ENCODE results near the gene CHP2.

DNA sequence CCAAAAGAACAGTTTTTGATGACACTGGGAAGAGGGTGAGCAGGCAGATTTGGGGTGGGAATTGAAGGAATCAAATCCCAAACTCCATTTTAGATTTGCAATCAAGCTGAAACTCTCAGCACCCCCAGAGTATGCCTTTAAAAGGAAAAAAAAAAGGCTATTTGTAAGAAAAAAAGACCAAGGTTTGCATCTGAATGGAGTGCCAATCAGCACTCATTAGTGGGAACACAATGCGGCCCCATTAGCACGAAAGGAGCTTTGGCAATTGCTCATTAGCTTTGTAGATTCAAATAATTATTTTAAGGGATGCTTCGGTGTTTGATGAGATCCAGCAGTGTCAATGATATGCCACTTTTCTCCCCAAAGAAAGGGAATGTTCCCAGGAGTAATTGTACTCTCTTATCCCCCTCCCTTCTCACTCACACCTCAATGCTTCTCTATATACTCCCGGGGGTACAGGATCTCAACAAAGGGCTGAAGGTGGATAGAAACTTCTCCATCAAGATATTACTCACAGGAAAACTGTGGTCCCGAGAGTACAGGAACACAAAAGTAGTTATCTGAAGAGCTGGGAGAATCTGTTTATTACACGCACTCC is 32.2 kb downstream of the CHP2 start:
- TF ChIP-seq, protein P1, sequence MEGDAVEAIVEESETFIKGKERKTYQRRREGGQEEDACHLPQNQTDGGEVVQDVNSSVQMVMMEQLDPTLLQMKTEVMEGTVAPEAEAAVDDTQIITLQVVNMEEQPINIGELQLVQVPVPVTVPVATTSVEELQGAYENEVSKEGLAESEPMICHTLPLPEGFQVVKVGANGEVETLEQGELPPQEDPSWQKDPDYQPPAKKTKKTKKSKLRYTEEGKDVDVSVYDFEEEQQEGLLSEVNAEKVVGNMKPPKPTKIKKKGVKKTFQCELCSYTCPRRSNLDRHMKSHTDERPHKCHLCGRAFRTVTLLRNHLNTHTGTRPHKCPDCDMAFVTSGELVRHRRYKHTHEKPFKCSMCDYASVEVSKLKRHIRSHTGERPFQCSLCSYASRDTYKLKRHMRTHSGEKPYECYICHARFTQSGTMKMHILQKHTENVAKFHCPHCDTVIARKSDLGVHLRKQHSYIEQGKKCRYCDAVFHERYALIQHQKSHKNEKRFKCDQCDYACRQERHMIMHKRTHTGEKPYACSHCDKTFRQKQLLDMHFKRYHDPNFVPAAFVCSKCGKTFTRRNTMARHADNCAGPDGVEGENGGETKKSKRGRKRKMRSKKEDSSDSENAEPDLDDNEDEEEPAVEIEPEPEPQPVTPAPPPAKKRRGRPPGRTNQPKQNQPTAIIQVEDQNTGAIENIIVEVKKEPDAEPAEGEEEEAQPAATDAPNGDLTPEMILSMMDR (IDR thresholded peaks at IDR 0.05), result no peak
- no peak for TF ChIP-seq EZH2 (IDR thresholded peaks at IDR 0.05; ENCODE audit: borderline replicate concordance, insufficient read depth, low read depth, low read length, poor library complexity, severe bottlenecking)

Data from B cell (primary cell).